ENCODE results near the gene MOB4.

DNA sequence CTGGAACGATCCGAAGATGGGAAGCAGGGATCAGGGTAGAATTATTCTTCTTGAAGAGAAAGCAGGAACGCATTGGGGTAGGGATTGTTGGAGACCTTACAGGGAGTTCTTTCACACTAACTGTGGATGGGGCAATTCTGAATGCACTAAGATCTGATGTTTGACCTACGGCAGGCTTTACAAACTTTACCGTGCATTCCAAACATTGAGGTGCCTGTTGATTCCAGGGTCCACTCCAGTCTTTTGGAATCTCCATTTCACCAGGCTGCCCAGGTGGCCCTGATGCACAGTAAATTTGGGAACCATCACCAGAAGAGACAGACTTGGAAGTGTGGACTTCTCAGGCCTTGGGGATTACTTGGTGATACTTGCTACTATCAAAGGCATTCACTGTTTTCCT lies 82.6 kb downstream of the MOB4 start:
- TF ChIP-seq CTCF (conservative IDR thresholded peaks at IDR 0.05; ENCODE audit: low read length) (no peak), EZH2phosphoT487 (IDR thresholded peaks at IDR 0.05; ENCODE audit: borderline replicate concordance, low read depth, low read length) (no peak)

Data from OCI-LY7 (cell line).